Stomach smooth muscle (tissue), 2 donors: ENCODE data around the gene INCENP.

ENCODE experiments used
- H3K27ac ChIP-seq: one replicate; pipeline ENCODE4 v1.7.0; 2013; ENCODE audit warnings: mild to moderate bottlenecking, low read length, inconsistent platforms
- H3K27me3 ChIP-seq, 2 donors: one replicate each; pipeline ENCODE4 v1.7.0; 2013; ENCODE audit warnings: low read length in 2 of 2; ENCODE audit not compliant: insufficient read depth in 2 of 2, control insufficient read depth in 1 of 2
- H3K36me3 ChIP-seq, 2 donors: one replicate each; pipeline ENCODE4 v1.7.0; 2013; ENCODE audit warnings: low read length in 2 of 2; ENCODE audit not compliant: control insufficient read depth in 2 of 2, insufficient read depth in 2 of 2
- H3K4me1 ChIP-seq: one replicate; pipeline ENCODE4 v1.7.0; 2013; ENCODE audit warnings: low read length; ENCODE audit not compliant: control insufficient read depth, insufficient read depth
- H3K4me3 ChIP-seq, 2 donors: one replicate each; pipeline ENCODE4 v1.7.0; 2013; ENCODE audit warnings: low read length in 2 of 2
- H3K9ac ChIP-seq, 2 donors: one replicate each; pipeline ENCODE4 v1.7.0; 2013; ENCODE audit warnings: low read length in 2 of 2, mild to moderate bottlenecking in 1 of 2
- H3K9me3 ChIP-seq, 2 donors: one replicate each; pipeline ENCODE4 v1.7.0; 2013; ENCODE audit warnings: low read length in 2 of 2; ENCODE audit not compliant: control insufficient read depth in 2 of 2
- donor health status: healthy.
- donor health status: Pancreatic carcinoma.

INCENP gene

DNA sequence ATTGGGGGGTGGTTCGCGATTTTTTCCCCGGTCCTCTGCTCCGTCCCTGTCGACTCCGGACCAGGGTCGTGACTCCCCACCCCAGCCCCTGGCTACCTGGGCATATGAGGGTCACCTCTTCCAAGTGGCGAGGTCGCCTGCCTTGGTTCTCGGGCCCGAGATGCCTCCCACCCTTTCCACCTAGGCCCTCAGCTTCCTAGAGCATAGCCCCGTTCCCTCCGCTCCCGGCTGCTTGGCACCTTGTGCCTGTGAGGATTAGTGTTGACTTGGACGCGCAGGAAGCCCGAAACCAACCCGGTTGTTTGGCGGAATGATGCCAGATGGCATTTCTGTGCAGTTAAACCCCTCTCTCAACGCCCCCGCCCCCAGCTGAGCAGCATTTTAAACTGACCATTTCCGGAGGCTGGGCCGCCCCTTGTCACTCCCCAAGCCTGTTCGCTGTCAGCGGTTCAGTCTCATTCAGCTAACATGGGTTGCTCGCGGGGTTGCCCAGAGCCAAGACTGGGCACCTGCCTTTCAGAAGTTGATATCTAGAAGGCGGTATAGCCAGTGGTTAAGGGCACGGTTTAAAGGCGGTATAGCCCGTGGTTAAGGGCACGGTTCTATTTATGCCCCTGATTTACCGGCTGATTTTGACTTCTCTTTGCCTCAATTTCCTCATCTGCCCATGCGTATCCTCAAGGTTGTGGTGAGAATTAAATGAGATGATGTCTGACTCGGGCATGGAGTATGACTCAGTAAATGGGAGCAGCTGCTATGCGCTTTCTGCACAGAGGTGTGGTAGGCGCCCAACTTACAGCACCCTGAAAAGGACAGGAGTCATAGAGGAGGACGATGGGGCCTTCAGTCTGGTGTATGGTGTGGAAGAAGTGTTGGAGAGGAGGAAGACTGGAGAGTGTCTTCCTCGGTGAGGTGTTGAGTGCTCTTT is 639 bp downstream of the INCENP start:
- Histone ChIP-seq H3K36me3 (peaks cover 0 to 12% of the 10 kb centered on the region in 2 donors), H3K4me3 (peak overlapping the region; percentile 90 to 97), H3K9me3 (no peaks in the 10 kb centered on the region), H3K27me3 (no peaks in the 10 kb centered on the region), H3K9ac (peak overlapping the region; percentile 74 to 81), H3K4me1 (peaks cover 13% of the 10 kb centered on the region), H3K27ac (no peak overlapping the region)

DNA sequence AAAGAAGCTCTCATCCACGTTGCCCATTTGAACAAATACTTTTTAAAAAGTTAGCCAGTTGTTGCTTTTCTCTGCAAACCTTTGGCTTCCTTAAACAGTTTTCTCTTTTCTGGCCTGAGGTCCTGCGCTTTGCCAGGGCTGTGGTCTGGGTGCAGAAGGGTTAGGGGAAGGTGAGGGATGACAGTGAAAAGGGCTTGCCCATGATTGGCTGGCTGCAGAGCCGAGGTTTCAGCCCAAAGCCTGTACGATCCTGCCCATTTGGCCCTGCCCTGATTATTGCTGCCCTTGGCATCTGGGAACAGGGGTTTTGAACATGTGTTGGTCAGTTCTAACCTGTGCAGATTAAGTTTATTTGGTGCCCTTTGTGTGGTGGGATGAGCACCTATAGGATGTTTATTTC is 1.5 kb downstream of the INCENP start:
- Histone ChIP-seq H3K9ac (peak overlapping the region in 1 of 2 donors; percentile 74), H3K27me3 (no peaks in the 10 kb centered on the region), H3K4me3 (no peak overlapping the region), H3K4me1 (peaks cover 13% of the 10 kb centered on the region), H3K9me3 (no peaks in the 10 kb centered on the region), H3K27ac (no peak overlapping the region), H3K36me3 (peaks cover 0 to 17% of the 10 kb centered on the region in 2 donors)

DNA sequence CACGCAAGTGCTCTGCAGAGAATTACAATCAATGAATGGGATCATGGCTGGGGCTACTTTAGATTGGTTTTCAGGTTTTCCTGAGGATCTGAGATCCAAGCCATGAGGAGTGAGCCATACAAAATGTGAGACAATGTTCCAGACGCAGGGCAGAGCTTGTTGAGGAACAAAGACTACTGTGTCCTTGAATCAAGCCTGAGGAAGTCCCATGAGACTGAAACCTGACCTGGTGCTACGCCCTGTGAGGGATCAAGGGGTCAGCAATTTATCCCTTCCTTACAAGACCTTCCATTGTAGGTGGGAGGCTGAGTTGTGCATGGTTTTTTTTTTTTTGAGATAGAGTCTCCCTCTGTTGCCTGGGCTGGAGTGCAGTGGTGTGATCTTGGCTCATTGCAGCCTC is 2.1 kb downstream of the INCENP start:
- Histone ChIP-seq H3K9ac (no peak overlapping the region), H3K4me1 (peaks cover 13% of the 10 kb centered on the region), H3K9me3 (no peaks in the 10 kb centered on the region), H3K4me3 (no peak overlapping the region), H3K36me3 (peaks cover 3 to 20% of the 10 kb centered on the region in 2 donors), H3K27ac (no peak overlapping the region), H3K27me3 (no peaks in the 10 kb centered on the region)

DNA sequence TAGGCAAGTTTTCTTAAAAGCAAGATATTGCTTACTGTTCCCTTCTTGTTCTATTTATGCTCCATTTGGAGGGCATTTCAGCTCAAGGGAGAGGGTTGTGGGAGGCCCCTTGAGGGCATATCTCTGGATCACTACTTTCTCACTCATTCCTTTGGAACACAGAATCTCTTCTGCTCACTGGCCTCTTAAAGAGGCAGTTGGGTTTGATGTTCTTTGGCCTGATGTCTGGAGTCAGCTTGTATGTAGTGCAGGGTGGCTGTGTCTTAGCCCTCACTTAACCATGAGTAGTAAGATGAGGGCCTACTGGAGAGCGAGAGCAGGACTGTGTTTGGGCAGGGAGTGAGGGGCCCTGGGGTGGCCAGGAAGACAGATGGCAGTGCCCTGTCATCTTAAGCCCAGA is 3.6 kb downstream of the INCENP start:
- Histone ChIP-seq H3K36me3 (peaks cover 3 to 24% of the 10 kb centered on the region in 2 donors), H3K4me3 (no peak overlapping the region), H3K9me3 (no peaks in the 10 kb centered on the region), H3K27me3 (no peaks in the 10 kb centered on the region), H3K27ac (no peak overlapping the region), H3K4me1 (peaks cover 13% of the 10 kb centered on the region), H3K9ac (no peak overlapping the region)

DNA sequence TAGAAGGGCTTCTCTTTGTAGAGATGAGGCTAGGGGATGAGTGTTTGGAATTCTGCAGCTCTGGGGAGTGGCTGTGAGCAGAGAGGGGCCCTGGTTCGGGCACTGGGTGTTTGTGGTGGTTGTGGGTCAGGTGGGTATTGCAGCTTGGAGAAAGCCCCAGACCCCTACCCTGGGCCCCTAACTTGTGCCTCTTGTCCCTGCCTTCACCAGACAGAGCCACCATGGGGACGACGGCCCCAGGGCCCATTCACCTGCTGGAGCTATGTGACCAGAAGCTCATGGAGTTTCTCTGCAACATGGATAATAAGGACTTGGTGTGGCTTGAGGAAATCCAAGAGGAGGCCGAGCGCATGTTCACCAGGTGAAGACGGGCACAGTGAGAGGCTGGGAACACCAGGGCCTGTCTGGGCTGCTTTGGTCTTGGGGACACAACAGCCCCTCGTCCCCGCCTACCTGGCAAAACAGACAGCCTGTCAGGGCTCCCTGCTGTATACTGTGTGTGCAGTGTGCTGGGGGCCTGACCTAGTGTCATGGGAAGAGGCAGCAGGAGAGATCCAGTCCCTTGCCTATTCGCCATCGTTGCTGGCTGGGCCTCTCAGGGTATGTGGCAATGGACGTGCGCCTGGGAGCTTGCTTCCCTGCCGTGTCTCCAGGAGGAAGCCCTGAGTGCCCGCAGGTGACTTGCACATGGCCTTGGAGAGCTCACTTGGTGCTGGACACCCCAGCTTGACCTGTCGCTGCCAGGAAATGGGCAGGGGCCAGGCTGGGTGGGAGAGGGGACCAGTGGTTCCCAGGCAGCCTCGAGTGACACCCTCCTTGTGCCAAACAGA is 4.3 kb downstream of the INCENP start:
- Histone ChIP-seq H3K27me3 (no peaks in the 10 kb centered on the region), H3K4me1 (peaks cover 13% of the 10 kb centered on the region), H3K4me3 (no peak overlapping the region), H3K9ac (no peak overlapping the region), H3K9me3 (no peaks in the 10 kb centered on the region), H3K27ac (no peak overlapping the region), H3K36me3 (peaks cover 3 to 24% of the 10 kb centered on the region in 2 donors)

DNA sequence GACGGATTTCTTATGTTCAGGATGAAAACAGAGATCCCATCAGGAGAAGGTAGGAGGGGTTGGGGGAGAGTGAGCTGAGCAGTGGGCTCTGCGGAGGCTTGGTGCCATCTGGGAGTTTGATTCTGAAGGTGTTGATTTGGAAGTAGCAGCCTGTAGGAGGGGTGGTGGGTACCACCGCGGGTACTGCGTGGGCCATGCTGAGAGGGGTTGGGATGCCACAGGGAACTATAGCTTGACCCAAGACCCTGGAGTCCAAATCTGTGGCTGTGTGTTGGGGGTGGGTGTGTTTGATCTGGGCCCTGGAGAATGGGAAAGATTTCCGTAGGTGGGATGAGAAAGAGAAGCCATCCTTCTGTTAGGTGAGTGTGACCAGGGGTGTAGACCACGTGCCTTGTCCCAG is 5.0 kb downstream of the INCENP start:
- Histone ChIP-seq H3K4me3 (no peak overlapping the region), H3K4me1 (peaks cover 13% of the 10 kb centered on the region), H3K36me3 (peaks cover 3 to 26% of the 10 kb centered on the region in 2 donors), H3K27ac (no peak overlapping the region), H3K27me3 (no peaks in the 10 kb centered on the region), H3K9me3 (no peaks in the 10 kb centered on the region), H3K9ac (no peak overlapping the region)

DNA sequence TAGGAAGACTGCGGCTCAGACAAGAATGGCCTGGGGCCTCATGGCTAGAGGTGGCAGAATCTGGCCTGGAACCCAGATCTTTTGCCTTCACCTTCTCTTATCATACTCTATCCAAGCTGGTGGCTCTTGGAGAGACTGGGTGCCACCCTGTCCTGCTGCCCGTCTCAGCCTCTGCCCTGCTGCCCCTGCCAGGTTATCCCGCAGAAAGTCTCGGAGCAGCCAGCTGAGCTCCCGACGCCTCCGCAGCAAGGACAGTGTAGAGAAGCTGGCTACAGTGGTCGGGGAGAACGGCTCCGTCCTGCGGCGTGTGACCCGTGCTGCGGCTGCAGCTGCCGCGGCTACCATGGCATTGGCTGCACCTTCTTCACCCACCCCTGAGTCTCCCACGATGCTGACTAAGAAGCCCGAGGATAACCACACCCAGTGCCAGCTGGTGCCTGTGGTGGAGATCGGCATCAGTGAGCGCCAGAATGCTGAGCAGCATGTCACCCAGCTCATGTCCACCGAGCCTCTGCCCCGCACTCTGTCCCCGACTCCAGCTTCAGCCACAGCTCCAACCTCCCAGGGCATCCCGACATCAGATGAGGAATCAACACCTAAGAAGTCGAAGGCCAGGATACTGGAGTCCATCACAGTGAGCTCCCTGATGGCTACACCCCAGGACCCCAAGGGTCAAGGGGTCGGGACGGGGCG is 5.9 kb downstream of the INCENP start:
- H3K27ac ChIP-seq: no peak overlapping the region
- peaks cover 7% of the 10 kb centered on the region for H3K4me1 ChIP-seq
- H3K9me3 ChIP-seq: no peaks in the 10 kb centered on the region
- H3K36me3 ChIP-seq: peaks cover 3 to 27% of the 10 kb centered on the region in 2 donors
- no peaks in the 10 kb centered on the region for H3K27me3 ChIP-seq
- no peak overlapping the region for H3K4me3 ChIP-seq
- H3K9ac ChIP-seq: no peak overlapping the region

DNA sequence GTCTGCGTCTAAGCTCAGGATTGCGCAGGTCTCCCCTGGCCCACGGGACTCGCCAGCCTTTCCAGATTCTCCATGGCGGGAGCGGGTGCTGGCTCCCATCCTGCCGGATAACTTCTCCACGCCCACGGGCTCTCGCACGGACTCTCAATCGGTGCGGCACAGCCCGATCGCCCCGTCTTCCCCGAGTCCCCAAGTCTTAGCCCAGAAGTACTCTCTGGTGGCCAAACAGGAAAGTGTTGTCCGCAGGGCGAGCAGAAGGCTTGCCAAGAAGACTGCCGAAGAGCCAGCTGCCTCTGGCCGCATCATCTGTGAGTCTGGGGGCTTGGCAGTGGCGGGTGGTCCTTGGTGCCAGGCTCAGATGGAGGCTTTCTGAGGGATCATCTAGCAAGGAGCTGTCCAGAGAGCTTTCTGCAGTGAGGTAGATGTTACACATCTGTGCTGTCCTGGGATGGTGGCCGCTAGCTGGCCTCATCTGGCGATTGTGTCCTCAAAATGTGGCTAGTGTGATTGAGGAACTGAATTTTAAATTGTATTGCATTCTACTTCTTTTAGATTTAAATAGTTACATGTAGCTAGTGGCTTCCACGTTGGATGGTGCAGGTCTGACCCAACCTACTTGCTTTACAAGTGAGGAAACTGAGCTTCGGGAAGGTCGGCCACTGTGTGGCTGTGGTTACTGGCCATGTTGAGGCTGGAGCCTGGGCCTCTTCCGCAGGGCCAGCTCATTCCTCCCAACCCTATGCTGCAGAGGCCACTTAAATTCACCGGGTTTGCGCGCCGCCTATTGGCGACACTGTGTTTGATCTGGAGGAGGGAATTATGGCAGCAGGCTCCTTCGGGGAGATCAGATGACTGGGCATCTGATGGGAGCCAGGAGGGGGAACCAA is 6.7 kb downstream of the INCENP start:
- Histone ChIP-seq H3K9ac (no peak overlapping the region), H3K4me1 (no peaks in the 10 kb centered on the region), H3K4me3 (no peak overlapping the region), H3K36me3 (peaks cover 3 to 27% of the 10 kb centered on the region in 2 donors), H3K27me3 (no peaks in the 10 kb centered on the region), H3K9me3 (no peaks in the 10 kb centered on the region), H3K27ac (no peak overlapping the region)

DNA sequence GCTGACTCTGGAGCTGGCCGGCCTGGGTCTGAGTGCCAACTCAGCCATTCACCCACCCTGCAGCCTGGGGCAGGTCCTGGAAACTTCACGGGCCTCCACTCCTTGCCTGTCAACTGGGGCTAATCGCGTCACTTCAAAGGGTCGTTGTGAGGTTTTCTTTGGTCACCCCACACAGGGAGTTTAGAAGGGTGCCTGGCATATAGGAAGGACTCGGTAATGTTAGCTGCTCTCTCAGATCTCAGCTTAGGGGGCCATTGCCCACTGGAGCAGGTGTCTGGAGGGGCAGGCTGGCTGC is 7.3 kb downstream of the INCENP start:
- Histone ChIP-seq H3K9ac (no peak overlapping the region), H3K4me3 (no peak overlapping the region), H3K4me1 (no peaks in the 10 kb centered on the region), H3K27me3 (no peaks in the 10 kb centered on the region), H3K36me3 (peaks cover 3 to 27% of the 10 kb centered on the region in 2 donors), H3K9me3 (no peaks in the 10 kb centered on the region), H3K27ac (no peak overlapping the region)

DNA sequence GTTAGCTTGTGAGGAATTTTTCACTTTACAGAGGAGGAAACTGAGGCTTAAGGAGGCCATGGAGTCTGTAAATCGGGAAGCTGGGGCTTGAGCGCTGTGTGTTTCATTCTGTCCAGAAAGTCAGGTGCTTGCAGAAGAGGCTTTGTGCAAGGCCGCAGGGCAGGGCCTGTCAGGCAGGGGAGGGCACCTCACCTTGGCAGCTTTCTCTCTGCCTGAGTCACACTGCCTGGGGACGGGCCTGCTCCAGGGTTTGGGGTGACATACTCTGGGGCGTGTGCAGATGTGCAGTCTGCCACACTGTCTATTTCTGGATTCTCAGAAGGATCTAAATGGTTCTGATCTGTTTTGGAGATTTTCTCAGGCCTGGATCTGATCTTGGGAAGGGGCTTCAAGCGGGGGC is 8.4 kb downstream of the INCENP start:
- Histone ChIP-seq H3K4me3 (no peak overlapping the region), H3K9me3 (no peaks in the 10 kb centered on the region), H3K36me3 (peaks cover 3 to 27% of the 10 kb centered on the region in 2 donors), H3K9ac (no peak overlapping the region), H3K27ac (no peak overlapping the region), H3K4me1 (no peaks in the 10 kb centered on the region), H3K27me3 (no peaks in the 10 kb centered on the region)
